GM18951 (cell line): Measurements from ENCODE around the gene ABCB8.
"Not testable (repeated sequence)": the region's sequence is repeated elsewhere in the genome, so short reads cannot be mapped to it uniquely, and the experiment has no call there.

ENCODE experiments used
- POLR2A ChIP-seq: IDR thresholded peaks from 4 replicates; pipeline ENCODE4 v1.6.1; 2011; ENCODE audit warnings: mild to moderate bottlenecking; ENCODE audit not compliant: insufficient read length, insufficient read depth; ENCODE audit errors: extremely low read depth
- in situ Hi-C: fragments of 300-500 bp; cut with MboI; formaldehyde crosslinking; loops from one replicate; pipeline ENCODE4 v1.12.0; 2022; ENCODE audit warnings: low sequenced_read_pairs, mixed read lengths, inconsistent platforms; ENCODE audit not compliant: unreplicated experiment

The ABCB8 gene

GRCh38 chr7:151028948-151029501 is 775 bp downstream of the ABCB8 start:
- in situ Hi-C loops, result no loop called here
- no peak for TF ChIP-seq POLR2A

GRCh38 chr7:151031011-151031410 is 2.8 kb downstream of the ABCB8 start:
- TF ChIP-seq POLR2A, result no peak
- in situ Hi-C loops, result no loop called here

- in situ Hi-C loops, result no loop called here
- TF ChIP-seq POLR2A, result no peak
These were observed 5.0 kb downstream of the ABCB8 start for GRCh38 chr7:151032936-151033863.

GRCh38 chr7:151033864-151034249 is 5.6 kb downstream of the ABCB8 start:
- TF ChIP-seq POLR2A, result no peak
- in situ Hi-C loops, result no loop called here

GRCh38 chr7:151034312-151035025 is 6.2 kb downstream of the ABCB8 start:
- TF ChIP-seq POLR2A, result no peak
- in situ Hi-C loops, result no loop called here

GRCh38 chr7:151035026-151035717 is 6.9 kb downstream of the ABCB8 start:
- in situ Hi-C loops, result no loop called here

GRCh38 chr7:151035902-151036301 is 7.7 kb downstream of the ABCB8 start:
- TF ChIP-seq POLR2A, result no peak
- in situ Hi-C loops, result no loop called here

More at GRCh38 chr7:151035026-151035717, 6.9 kb downstream of the ABCB8 start:
- no peak for TF ChIP-seq POLR2A

- in situ Hi-C loops, result no loop called here
- TF ChIP-seq POLR2A, result no peak
These were observed 10.9 kb downstream of the ABCB8 start for GRCh38 chr7:151038951-151039849.

GRCh38 chr7:151039850-151040548 is 11.7 kb downstream of the ABCB8 start:
- TF ChIP-seq POLR2A, result no peak

GRCh38 chr7:151040616-151041375 is 12.5 kb downstream of the ABCB8 start:
- no peak for TF ChIP-seq POLR2A
- in situ Hi-C loops, result no loop called here

More at GRCh38 chr7:151039850-151040548, 11.7 kb downstream of the ABCB8 start:
- in situ Hi-C loops, result no loop called here

GRCh38 chr7:151043449-151043848 is 15.2 kb downstream of the ABCB8 start:
- in situ Hi-C loops, result not testable (repeated sequence)
